BLaER1 treated with 17β-estradiol and CSF1 and Interleukin-3, amounts not matched to agents 10 nM and 100 nM (cell line): ENCODE measurements around the gene GOLGA6C.
"Not testable (repeated sequence)": the region's sequence is repeated elsewhere in the genome, so short reads cannot be mapped to it uniquely, and the experiment has no call there.

Experiments
- H3K27ac ChIP-seq, 11 experiments: shearing (Covaris generic); formaldehyde crosslinking; 2 replicates each; pipeline ENCODE4 v1.8.1; 2022
- H3K27me3 ChIP-seq, 11 experiments: shearing (Covaris generic); formaldehyde crosslinking; 2 replicates each; pipeline ENCODE4 v1.8.1; 2022
- H3K36me3 ChIP-seq, 11 experiments: shearing (Covaris generic); formaldehyde crosslinking; 2 replicates each; pipeline ENCODE4 v1.8.1; 2022
- H3K4me1 ChIP-seq, 10 experiments: shearing (Covaris generic); formaldehyde crosslinking; 2 replicates each; pipeline ENCODE4 v1.8.1; 2022
- H3K4me2 ChIP-seq, 11 experiments: shearing (Covaris generic); formaldehyde crosslinking; 2 replicates each; pipeline ENCODE4 v1.8.1; 2022
- H3K4me3 ChIP-seq, 10 experiments: shearing (Covaris generic); formaldehyde crosslinking; 2 replicates each; pipeline ENCODE4 v1.8.1; 2022
- H3K9ac ChIP-seq, 11 experiments: shearing (Covaris generic); formaldehyde crosslinking; 2 replicates each; pipeline ENCODE4 v1.8.1; 2022
- H3K9me3 ChIP-seq, 11 experiments: shearing (Covaris generic); formaldehyde crosslinking; replicated peaks in 1 of 11; 2 replicates each; pipeline ENCODE4 v1.8.1; 2022
- H4K20me1 ChIP-seq, 11 experiments: shearing (Covaris generic); formaldehyde crosslinking; 2 replicates each; pipeline ENCODE4 v1.8.1; 2022
- Cebpa-rat ChIP-seq, 11 experiments: shearing (Covaris generic); IDR thresholded peaks; 2 replicates each; pipeline ENCODE4 v1.8.1; 2022

The GOLGA6C gene

DNA sequence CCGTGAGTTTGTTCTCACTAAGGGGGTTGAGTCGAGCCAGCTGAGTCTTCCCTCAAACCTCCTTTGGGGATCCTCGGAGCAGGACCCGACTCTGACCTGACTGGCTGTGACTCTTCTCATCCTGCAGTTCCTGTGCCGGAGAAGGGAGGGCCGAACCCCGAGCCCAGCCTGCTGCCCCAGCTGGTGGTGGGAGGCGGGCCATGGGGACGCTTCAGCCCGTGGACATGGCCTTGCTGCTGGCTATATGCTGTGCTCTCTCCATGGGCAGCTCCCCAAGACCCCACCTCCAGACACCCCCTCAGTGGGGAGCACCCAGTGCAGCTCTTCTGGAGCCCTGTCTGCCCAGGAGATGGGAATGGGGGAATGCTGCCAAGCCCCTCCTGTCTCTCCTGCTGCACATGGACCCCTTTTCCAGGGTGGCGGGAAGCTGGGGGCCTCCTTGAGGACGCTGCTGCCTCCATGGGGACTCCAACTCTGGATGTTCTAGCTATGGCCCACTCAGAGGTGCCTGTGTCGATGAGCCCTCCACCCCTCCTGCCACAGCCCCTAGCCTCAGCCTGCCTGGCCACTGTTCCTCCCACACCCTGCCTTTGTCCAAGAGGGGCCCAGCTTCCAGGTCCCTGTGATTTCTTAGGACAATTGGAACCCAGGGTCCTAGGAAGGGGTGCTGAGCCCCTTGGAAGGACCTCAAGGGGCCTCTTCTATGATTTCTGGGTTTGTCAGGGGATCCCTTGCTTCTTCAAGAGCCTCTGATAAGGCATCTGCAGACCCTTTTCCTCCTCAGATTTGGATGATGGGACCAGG, 43.6 kb upstream of the GOLGA6C start:
- TF ChIP-seq Cebpa-rat (IDR thresholded peaks at IDR 0.05): no peak
- Histone ChIP-seq H3K9me3 (no peaks in the 10 kb centered on the region), H3K9ac (peak overlapping the region in 8 of 11 experiments; percentile 7 to 46 (median 27); a peak in 8 of 22 replicates), H3K36me3 (peaks cover 44 to 53% (median 50%) of the 10 kb centered on the region in 11 experiments), H3K4me2 (0 out of 22 replicates have a peak overlapping the region, but pooled peaks of 1 of the 11 experiments have one; percentile 1), H3K27ac (peak overlapping the region in 6 of 11 experiments; percentile 18 to 44 (median 29); a peak in 6 of 22 replicates), H4K20me1 (peaks cover 69 to 93% (median 82%) of the 10 kb centered on the region in 11 experiments), H3K4me3 (no peak overlapping the region), H3K27me3 (no peaks in the 10 kb centered on the region), H3K4me1 (peaks cover 46 to 74% (median 57%) of the 10 kb centered on the region in 10 experiments)

DNA sequence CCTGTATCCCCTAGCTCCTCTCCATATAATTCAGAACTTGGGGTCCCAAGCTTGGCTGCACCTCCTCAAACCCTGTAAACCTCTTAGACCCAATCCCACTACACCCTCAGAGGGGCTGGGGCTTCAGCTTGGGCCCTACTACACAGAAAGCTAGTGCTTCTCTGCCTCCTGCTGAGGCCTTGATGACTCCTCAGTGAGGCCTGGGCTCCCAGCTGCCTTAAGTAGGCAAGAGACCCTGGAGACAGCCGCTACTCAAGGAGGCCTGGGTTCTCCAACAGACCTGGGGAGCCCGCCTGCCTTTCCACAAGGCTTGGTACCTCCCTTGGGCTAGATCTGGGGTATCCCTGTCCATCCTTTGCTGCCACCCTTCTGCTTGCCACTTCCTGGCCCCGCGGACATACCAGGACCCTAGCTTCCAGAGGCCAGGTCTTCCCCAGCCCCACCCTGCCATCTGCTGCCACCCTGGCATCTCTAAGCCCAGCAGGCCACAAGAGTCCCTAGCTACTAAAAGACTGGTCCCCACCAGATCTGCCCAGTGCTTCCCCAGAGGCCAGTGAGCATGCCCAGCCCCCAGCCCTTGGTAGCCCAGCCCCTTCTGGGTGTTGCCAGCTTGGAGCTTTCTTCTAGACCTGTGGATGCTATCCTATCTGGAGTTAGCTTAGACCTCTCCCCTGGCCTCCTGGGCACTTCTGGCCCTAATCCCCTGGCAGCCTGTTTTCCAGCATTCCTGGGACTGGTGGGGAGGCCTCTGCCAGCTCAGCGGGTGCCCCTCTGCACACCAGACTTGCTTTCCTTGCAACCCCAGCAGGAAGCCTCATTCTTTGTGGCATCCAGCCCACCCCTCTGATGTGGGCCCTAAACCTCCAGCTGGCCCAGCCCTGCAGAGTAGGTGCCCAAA, 42.8 kb upstream of the GOLGA6C start:
- Histone ChIP-seq H3K27me3 (no peaks in the 10 kb centered on the region), H3K9ac (peak overlapping the region in 9 of 11 experiments; percentile 7 to 46 (median 26); a peak in 10 of 22 replicates), H3K4me2 (peak overlapping the region in 5 of 11 experiments; percentile 0 to 32 (median 12); a peak in 5 of 22 replicates), H3K27ac (peak overlapping the region in 7 of 11 experiments; percentile 2 to 44 (median 27); a peak in 9 of 22 replicates), H3K9me3 (no peaks in the 10 kb centered on the region), H3K4me1 (peaks cover 37 to 68% (median 48%) of the 10 kb centered on the region in 10 experiments), H3K36me3 (peaks cover 35 to 44% (median 41%) of the 10 kb centered on the region in 11 experiments), H3K4me3 (no peak overlapping the region), H4K20me1 (peaks cover 60 to 93% (median 74%) of the 10 kb centered on the region in 11 experiments)
- no peak for TF ChIP-seq Cebpa-rat (IDR thresholded peaks at IDR 0.05)

DNA sequence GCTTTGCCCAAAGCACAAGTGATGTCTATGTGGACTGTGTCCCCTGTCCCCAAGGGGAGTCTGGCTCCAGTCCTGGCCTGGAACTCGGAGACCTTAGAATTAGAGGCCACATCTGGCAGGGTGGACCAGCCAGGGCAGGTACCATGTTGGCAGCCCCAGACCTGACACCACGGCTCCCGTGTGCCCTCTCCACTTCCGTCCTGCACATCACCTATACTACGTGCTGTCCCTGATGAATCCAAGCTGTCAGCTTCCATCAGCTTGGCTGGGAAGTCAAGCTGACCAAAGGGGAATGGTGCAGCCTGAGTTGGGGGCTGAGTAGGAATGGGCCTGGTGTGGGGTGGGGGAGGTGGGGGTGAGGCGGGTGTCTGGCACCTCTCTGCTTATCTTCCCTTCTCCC, 41.1 kb upstream of the GOLGA6C start:
- peaks cover 43 to 77% (median 57%) of the 10 kb centered on the region in 11 experiments for H4K20me1 ChIP-seq
- no peak overlapping the region for H3K4me3 ChIP-seq
- H3K9me3 ChIP-seq: no peaks in the 10 kb centered on the region
- H3K4me2 ChIP-seq: no peak overlapping the region
- H3K4me1 ChIP-seq: peaks cover 20 to 52% (median 32%) of the 10 kb centered on the region in 10 experiments; a peak in 19 of 20 replicates
- no peak overlapping the region for H3K9ac ChIP-seq
- H3K27me3 ChIP-seq: no peaks in the 10 kb centered on the region
- peaks cover 19 to 28% (median 25%) of the 10 kb centered on the region in 11 experiments for H3K36me3 ChIP-seq
- no peak for TF ChIP-seq Cebpa-rat (IDR thresholded peaks at IDR 0.05)
- no peak overlapping the region for H3K27ac ChIP-seq

DNA sequence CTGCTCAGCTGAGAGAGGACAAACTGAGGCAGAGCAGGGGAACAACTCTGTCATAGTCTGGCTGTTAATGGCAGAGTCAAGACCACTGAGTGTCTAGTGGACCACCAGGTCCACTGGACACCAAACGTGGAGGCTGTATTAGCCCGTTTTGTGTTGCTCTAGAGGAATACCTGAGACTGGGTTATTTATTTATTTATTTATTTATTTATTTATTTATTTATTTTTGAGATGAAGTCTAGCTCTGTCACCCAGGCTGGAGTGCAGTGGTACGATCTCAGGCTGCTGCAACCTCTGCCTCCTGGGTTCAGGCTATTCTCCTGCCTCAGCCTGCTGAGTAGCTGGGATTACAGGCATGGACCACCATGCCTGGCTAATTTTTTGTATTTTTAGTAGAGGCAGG, 40.6 kb upstream of the GOLGA6C start:
- H3K9ac ChIP-seq, H3K4me3 ChIP-seq, H3K27me3 ChIP-seq, H3K9me3 ChIP-seq, H3K4me2 ChIP-seq, H3K27ac ChIP-seq: not testable (repeated sequence)
- H3K36me3 ChIP-seq: peaks cover 13 to 22% (median 19%) of the 10 kb centered on the region in 11 experiments
- H4K20me1 ChIP-seq: peaks cover 38 to 71% (median 51%) of the 10 kb centered on the region in 11 experiments
- peaks cover 15 to 46% (median 28%) of the 10 kb centered on the region in 10 experiments; a peak in 19 of 20 replicates for H3K4me1 ChIP-seq

DNA sequence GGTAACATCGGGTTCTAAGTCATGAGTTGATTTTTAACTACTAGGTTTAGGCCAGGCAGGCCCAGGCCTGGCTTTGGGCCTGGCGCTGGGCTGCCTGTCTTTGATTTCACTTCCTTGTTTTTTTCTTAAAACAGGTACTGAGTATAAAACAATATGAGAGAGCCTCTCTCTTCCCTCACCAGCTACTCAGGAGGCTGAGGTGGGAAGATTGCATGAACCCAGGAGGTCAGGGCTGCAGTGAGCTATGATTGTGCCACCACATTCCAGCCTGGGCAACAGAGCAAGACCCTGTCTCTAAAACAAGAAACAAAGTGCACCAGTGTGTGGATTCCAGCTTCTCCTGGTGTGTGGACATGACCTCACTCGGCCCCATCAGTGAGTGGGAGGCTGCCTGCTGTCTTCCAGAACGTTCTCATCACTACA, 38.6 kb upstream of the GOLGA6C start:
- H3K27ac ChIP-seq: not testable (repeated sequence)
- H3K9ac ChIP-seq: 0 out of 22 replicates have a peak overlapping the region, but pooled peaks of 1 of the 11 experiments have one; percentile 19

DNA sequence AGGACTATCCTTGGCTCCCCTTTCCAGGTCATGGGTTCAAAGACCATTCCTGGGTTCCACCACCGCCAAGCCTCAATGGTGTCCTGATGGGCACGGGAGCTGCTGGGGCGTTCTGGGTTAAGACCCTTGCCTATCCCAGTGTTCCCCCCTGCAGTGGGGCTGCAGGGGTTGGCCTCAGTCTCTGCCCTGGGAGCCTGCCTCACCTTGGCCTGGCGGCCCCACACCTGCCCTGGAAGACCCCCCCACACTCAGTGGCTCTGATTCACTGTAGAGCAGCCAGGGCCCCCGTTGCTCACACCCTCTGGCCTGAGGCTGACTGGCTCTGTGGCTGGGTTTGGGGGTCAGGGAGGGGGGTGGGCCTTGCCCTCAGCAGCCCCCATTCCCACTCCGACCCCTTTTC, 34.4 kb upstream of the GOLGA6C start:
- TF ChIP-seq Cebpa-rat (IDR thresholded peaks at IDR 0.05): no peak
- no peak overlapping the region for H3K4me2 ChIP-seq
- no peak overlapping the region for H3K9ac ChIP-seq

More for the DNA sequence above, 38.6 kb upstream of the GOLGA6C start:
- peaks cover 18 to 52% (median 32%) of the 10 kb centered on the region in 11 experiments for H4K20me1 ChIP-seq
- not testable (repeated sequence) for H3K4me2 ChIP-seq, H3K27me3 ChIP-seq, H3K9me3 ChIP-seq, H3K36me3 ChIP-seq, H3K4me3 ChIP-seq
- peaks cover 15 to 32% (median 19%) of the 10 kb centered on the region in 10 experiments; a peak in 19 of 20 replicates for H3K4me1 ChIP-seq

DNA sequence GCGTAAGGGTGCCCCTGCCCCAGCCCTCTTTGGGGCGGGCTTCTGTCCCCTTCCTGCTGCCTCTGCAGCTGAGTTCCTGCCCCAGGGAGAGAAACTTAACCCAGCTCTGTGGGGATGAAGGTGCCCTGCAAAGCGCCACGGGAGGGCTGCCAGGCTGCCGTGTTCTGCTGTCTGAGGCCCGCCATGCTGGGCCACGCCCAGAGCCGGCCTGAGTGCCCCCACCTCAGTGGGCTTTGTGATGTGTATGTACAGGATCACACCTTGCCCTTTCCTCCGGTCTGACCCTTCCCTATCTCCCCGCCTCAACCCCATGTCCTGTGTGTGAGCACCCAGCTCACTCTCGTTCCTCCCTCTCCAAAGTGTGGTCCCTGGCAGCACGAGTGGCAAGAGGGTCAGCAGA, 33.9 kb upstream of the GOLGA6C start:
- Histone ChIP-seq H3K4me3 (no peak overlapping the region), H3K27me3 (no peaks in the 10 kb centered on the region), H3K4me1 (peaks cover 0 to 13% (median 2%) of the 10 kb centered on the region in 10 experiments; a peak in 13 of 20 replicates), H4K20me1 (peaks cover 0 to 9% (median 0%) of the 10 kb centered on the region in 11 experiments; a peak in 5 of 22 replicates), H3K36me3 (no peaks in the 10 kb centered on the region), H3K9me3 (no peaks in the 10 kb centered on the region), H3K9ac (no peak overlapping the region), H3K27ac (no peak overlapping the region), H3K4me2 (no peak overlapping the region)
- TF ChIP-seq Cebpa-rat (IDR thresholded peaks at IDR 0.05): no peak

More for the DNA sequence above, 34.4 kb upstream of the GOLGA6C start:
- Histone ChIP-seq H3K9me3 (no peaks in the 10 kb centered on the region), H3K4me3 (no peak overlapping the region), H4K20me1 (peaks cover 0 to 13% (median 0%) of the 10 kb centered on the region in 11 experiments; a peak in 8 of 22 replicates), H3K27me3 (no peaks in the 10 kb centered on the region), H3K4me1 (peaks cover 0 to 16% (median 2%) of the 10 kb centered on the region in 10 experiments; a peak in 6 of 20 replicates), H3K36me3 (no peaks in the 10 kb centered on the region), H3K27ac (no peak overlapping the region)

DNA sequence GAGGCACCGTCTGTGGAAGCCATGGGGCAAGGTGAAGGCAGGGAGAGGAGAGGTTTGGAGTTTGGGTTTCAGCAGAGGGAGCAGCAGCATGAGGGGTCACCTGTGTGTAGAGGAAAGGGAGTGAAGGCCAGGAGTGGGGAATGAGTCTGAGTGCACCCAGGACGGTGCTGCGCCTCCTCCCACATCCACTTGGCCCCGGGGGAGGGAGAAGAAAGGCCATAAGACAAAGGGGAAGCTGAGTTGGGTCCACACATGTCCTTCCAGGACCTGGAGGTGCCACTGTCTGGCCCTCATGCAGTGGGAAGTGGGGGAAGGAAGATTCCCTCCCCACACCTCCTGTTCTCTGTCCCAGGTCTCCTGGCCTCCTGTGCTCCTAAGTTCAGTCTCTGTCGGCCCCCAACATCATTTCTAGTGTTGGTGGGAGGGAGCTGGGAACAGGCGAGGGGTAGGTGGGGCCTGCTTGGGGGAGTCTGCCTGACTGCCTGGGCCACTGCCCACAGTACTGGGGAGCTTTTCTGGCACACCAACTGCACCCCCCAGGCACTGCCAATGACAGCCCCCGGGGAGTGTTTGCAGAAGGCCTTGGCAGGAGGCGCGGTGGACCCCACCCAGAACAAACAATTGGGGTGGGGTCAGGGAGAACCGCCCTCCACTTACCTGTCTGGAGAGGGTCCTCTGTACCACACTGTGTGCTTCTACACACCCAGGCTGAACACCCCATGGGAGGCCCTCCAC, 32.9 kb upstream of the GOLGA6C start:
- H3K27ac ChIP-seq, H3K36me3 ChIP-seq, H4K20me1 ChIP-seq, H3K4me3 ChIP-seq, H3K9me3 ChIP-seq, H3K27me3 ChIP-seq, H3K4me2 ChIP-seq, H3K9ac ChIP-seq: not testable (repeated sequence)
- H3K4me1 ChIP-seq: peaks cover 10 to 18% (median 11%) of the 10 kb centered on the region in 10 experiments
